GM12892 (cell line): Measurements from ENCODE around the gene WFDC10A.

ENCODE experiments used
- POLR2AphosphoS5 ChIP-seq: IDR thresholded peaks from 2 replicates; pipeline ENCODE4 v1.6.1; 2011; ENCODE audit warnings: low read depth, low read length, control low read depth
- TAF1 ChIP-seq: IDR thresholded peaks from 2 replicates; pipeline ENCODE4 v1.6.1; 2011; ENCODE audit warnings: low read depth, mild to moderate bottlenecking, control low read depth, low read length, borderline replicate concordance

DNA sequence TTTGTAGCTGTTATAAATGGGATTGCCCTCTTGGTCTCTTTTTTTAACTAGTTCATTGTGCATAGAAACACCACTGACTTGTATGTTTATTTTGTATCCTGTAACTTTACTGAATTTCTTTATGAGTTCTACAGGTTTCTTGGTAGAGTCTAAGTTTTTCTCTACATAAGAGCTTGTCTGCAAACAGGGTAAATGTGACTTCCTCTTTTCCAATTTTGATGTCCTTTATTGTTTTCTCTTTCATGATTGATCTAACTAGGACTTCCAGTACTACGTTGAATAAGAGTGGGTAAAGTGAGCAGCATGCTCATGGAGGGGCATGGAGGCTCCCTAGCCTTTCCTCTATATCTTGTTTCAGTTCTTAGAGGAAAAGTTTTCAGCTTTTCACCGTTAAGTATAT lies 3.0 kb upstream of the WFDC10A start:
- TF ChIP-seq POLR2AphosphoS5: no peak
- TF ChIP-seq TAF1: no peak
